Measurements from ENCODE around the gene PAK4.

The PAK4 gene

GRCh38 chr19:39082745-39083598, 42.6 kb upstream of the PAK4 start:
- H3K36me3 Mint-ChIP-seq (ENCODE audit: low read depth): no peaks in the 10 kb centered on the region
- peaks cover 13% of the 10 kb centered on the region for H3K4me1 Mint-ChIP-seq
- no peak for TF ChIP-seq CTCF (IDR thresholded peaks at IDR 0.05; ENCODE audit: unreplicated experiment in 3 of 3)
- no peaks in the 10 kb centered on the region for H3K9me3 Mint-ChIP-seq
- H3K4me3 Mint-ChIP-seq: peak overlapping the region; percentile 9 to 46 (median 34)
- no peak overlapping the region for H3K27ac Mint-ChIP-seq
- peaks cover 74% of the 10 kb centered on the region for H3K27me3 Mint-ChIP-seq (ENCODE audit: low read depth)

- Mint-ChIP-seq H3K4me3 (peak overlapping the region; percentile 9 to 46 (median 26)), H3K27ac (no peak overlapping the region), H3K27me3 (ENCODE audit: low read depth) (peaks cover 80% of the 10 kb centered on the region), H3K36me3 (ENCODE audit: low read depth) (no peaks in the 10 kb centered on the region), H3K9me3 (no peaks in the 10 kb centered on the region), H3K4me1 (peaks cover 13% of the 10 kb centered on the region)
- no peak for TF ChIP-seq CTCF (IDR thresholded peaks at IDR 0.05; ENCODE audit: unreplicated experiment in 3 of 3)
These were observed 42.0 kb upstream of the PAK4 start for GRCh38 chr19:39083599-39083982.

- peak within 1 kb of the TSS; percentile 66 to 76 (median 71) for H3K4me3 Mint-ChIP-seq
- TF ChIP-seq CTCF (IDR thresholded peaks at IDR 0.05; ENCODE audit: unreplicated experiment in 3 of 3): no peak
- H3K36me3 Mint-ChIP-seq (ENCODE audit: low read depth): no peaks in the 10 kb centered on the region
- H3K27me3 Mint-ChIP-seq (ENCODE audit: low read depth): peaks cover 80% of the 10 kb centered on the region
- H3K27ac Mint-ChIP-seq: no peak within 1 kb of the TSS
- H3K9me3 Mint-ChIP-seq: no peaks in the 10 kb centered on the region
- H3K4me1 Mint-ChIP-seq: peaks cover 13% of the 10 kb centered on the region
These were observed 41.4 kb upstream of the PAK4 start, which contains the start of gene ACP7 for GRCh38 chr19:39083983-39084731. TSS of gene ACP7 (plus strand) at chr19:39084368. CDS start at chr19:39085270, 902 bp downstream.

GRCh38 chr19:39084732-39085080, 40.9 kb upstream of the PAK4 start:
- TF ChIP-seq CTCF (IDR thresholded peaks at IDR 0.05; ENCODE audit: unreplicated experiment in 3 of 3): no peak
- H3K4me3 Mint-ChIP-seq: peak overlapping the region in 2 of 3 experiments; percentile 71 to 76
- no peaks in the 10 kb centered on the region for H3K36me3 Mint-ChIP-seq (ENCODE audit: low read depth)
- H3K27ac Mint-ChIP-seq: no peak overlapping the region
- peaks cover 13% of the 10 kb centered on the region for H3K4me1 Mint-ChIP-seq
- no peaks in the 10 kb centered on the region for H3K9me3 Mint-ChIP-seq
- peaks cover 82% of the 10 kb centered on the region for H3K27me3 Mint-ChIP-seq (ENCODE audit: low read depth)

- Mint-ChIP-seq H3K4me1 (peaks cover 13% of the 10 kb centered on the region), H3K27ac (no peak overlapping the region), H3K27me3 (ENCODE audit: low read depth) (peaks cover 83% of the 10 kb centered on the region), H3K4me3 (peak overlapping the region in 2 of 3 experiments; percentile 27 to 45), H3K36me3 (ENCODE audit: low read depth) (no peaks in the 10 kb centered on the region), H3K9me3 (no peaks in the 10 kb centered on the region)
- TF ChIP-seq CTCF (IDR thresholded peaks at IDR 0.05; ENCODE audit: unreplicated experiment in 3 of 3): no peak
These were observed 40.2 kb upstream of the PAK4 start for GRCh38 chr19:39085392-39085791.

All from nephron (organoid).